ENCODE results near the gene PFKFB2.

Gene PFKFB2

GRCh38 chr1:207089627-207090355, 36.7 kb downstream of the PFKFB2 start:
- DNase-seq (ENCODE audit: low read depth in 2 of 2), result no peak

- DNase-seq (ENCODE audit: low read depth in 2 of 2), result no peak
These were observed 38.3 kb downstream of the PFKFB2 start for GRCh38 chr1:207091200-207091908.

- DNase-seq (ENCODE audit: low read depth in 2 of 2), result no peak
These were observed 40.9 kb downstream of the PFKFB2 start for GRCh38 chr1:207093944-207094343.

- no peak for DNase-seq (ENCODE audit: low read depth in 2 of 2)
These were observed 44.8 kb downstream of the PFKFB2 start for GRCh38 chr1:207097871-207098324.

- no peak for DNase-seq (ENCODE audit: low read depth in 2 of 2)
These were observed 48.6 kb downstream of the PFKFB2 start for GRCh38 chr1:207101720-207102119.

DNA sequence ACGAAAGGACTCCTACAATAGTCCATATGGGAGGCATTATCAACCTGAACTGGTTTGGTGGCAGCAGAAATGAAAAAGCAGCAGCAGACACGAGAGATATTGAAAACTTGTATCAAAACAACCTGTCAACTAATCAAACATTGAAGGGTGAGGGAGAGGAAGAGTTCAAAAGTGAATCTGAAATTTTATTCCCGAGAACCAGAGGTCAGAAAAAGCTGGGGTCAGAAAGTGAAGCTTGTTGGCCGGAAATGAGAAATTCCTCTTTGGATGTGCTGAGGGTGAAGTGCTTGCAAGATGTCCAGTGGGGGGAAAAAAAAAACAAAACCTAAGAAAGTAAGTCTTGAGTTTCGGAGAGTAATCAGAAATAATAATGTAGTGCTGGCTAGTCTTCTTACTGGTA, 49.1 kb downstream of the PFKFB2 start:
- no peak for DNase-seq (ENCODE audit: low read depth in 2 of 2)

- no peak for DNase-seq (ENCODE audit: low read depth in 2 of 2)
These were observed 49.6 kb downstream of the PFKFB2 start for GRCh38 chr1:207102659-207103058.

- no peak for DNase-seq (ENCODE audit: low read depth in 2 of 2)
These were observed 50.9 kb downstream of the PFKFB2 start, which contains the start of gene C4BPA for GRCh38 chr1:207103892-207104373. Gene C4BPA (plus strand): TSS chr1:207104233. CDS start chr1:207113026, 8,793 bp downstream.

GRCh38 chr1:207109004-207109403, 55.9 kb downstream of the PFKFB2 start:
- DNase-seq (ENCODE audit: low read depth in 2 of 2), result no peak

DNA sequence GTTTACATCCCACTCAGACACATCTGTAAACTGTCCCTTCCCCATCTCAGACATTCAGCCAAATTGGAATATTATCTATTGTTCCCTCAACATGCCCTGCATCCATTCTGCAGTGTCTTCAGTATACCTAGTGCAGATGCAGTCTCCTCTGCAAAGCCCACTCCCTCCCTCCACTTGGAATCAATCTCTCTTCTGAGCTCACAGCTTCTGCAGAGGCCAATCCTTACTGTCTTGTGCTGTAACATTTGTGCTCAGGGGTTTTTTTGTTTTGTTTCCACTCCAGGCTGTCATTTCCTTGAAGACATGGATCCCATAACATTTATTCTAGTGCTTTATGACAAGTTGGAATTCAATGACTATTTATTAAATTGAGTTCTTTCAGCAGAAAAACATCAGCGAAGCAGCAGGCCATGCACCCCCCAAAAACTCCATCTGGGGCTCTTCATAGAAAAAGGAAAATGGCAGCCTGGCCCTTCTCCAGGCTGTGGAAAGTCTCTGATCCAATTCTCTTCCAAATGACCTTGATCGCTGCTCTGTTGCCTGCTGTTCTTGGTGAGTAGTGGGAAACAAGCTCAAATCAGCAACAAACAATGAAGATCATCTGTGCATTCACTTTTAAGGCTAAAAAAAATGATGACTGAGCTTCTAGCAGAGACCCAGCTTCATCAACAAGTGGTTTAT, 59.7 kb downstream of the PFKFB2 start:
- no peak for DNase-seq (ENCODE audit: low read depth in 2 of 2)

- no peak for DNase-seq (ENCODE audit: low read depth in 2 of 2)
These were observed 62.2 kb downstream of the PFKFB2 start for GRCh38 chr1:207115269-207115668.

DNA sequence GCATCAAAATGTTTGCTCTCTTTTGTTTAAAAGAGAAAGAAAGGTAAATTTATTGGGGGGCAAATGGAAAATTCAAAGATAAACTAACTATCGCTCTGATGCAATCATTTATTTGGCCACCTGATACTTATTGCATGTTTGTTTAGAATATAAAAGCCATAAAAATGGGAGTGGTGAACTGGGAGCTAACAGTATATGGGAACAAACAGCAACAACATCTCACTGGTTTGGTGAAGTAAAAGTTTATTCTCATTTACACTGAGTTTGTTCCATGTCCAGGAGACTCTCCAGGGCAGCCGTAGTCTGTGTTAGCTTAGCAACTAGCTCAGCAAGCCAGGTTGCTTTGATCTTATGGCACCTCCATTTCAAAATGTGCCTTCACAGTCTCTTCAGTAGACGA, 71.3 kb downstream of the PFKFB2 start:
- DNase-seq (ENCODE audit: low read depth in 2 of 2), result no peak

DNA sequence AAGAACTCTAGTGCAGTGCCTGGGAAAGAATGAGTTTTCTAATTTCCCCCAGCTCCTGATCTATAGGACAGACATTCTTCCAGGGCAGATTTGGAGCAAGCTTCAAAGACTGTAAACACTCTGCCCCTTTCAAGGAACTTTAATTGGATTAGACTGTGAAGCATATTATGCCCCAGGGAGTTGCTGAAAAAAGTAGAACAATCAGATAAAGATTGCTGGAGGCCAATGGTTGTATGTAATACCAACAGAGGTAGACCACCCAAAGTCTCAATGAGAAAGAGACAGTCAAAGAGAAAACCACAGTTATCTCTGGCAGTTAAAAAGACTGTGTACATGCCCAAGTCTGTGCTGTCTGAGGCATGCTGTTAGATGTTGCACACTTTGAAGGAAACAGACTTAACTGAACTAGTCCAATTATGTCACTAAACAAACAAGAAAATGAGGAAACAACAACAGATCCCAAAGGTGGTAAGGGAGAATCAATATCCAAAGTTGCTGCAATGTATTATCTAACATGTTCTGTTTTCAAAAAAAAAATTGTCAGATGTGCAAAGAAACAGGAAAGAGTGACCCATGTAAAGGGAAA, 75.4 kb downstream of the PFKFB2 start:
- no peak for DNase-seq (ENCODE audit: low read depth in 2 of 2)

GRCh38 chr1:207129053-207129452, 76.0 kb downstream of the PFKFB2 start:
- DNase-seq (ENCODE audit: low read depth in 2 of 2), result no peak

Measured in activated CD8-positive, alpha-beta memory T cell treated with anti-CD3 and anti-CD28 coated beads for 4 hours (primary cell).